ENCODE results near the gene PSME1. TPM values are rescaled to one million over a fixed set of nuclear protein-coding genes. Genes with fewer than 3 reads are reported as not detected.

PSME1 gene
- total RNA-seq (2014; rRNA removed; shearing (Covaris generic)): 163 TPM in 2 replicates

- DNase-seq (ENCODE audit: low spot score): peak; percentile 64
These were observed at the start of gene PSME1 for GRCh38 chr14:24135834-24136683. Gene PSME1, plus strand, starts transcription at chr14:24136194. Its CDS starts 69 bp downstream, at chr14:24136263.

DNA sequence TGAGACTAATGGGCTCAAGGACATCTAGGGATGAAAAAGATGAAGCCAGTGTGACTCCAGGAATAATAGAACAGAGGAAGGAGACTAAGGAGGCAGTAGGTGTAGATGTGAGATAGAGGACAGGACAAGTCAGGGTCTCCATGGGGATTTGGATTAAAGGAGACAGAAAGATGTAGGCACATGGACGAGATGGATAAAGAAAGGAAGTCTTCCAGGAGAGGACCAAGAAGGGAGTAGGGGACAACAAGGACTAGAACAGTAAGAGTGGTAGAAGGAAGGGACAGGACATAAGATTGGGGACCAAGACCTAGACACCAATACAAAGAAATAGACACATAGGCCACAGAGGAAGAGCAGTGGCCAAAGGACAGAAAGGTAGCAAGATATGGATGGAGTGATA lies 49.0 kb upstream of the PSME1 start:
- no peak for DNase-seq (ENCODE audit: low spot score)

DNA sequence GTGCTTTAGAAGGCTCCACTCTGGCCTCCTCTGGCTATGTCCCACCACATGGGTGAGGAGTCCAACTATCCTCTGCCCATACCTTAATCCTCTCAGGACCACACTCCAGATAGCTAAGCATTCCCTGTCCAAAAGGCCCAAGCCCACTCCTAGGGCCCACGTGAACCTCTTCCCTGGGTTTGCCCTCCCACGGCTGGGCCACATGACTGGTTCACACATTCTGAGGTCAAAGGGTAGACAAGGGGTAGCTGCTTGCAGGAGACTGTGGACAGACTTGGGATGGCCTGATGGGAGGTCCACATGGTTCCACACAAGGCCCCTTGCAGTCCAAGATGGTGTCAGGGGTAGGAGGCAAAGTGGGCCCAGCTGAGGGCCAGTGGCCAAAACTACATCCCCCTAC lies 47.9 kb upstream of the PSME1 start:
- DNase-seq (ENCODE audit: low spot score): no peak

DNA sequence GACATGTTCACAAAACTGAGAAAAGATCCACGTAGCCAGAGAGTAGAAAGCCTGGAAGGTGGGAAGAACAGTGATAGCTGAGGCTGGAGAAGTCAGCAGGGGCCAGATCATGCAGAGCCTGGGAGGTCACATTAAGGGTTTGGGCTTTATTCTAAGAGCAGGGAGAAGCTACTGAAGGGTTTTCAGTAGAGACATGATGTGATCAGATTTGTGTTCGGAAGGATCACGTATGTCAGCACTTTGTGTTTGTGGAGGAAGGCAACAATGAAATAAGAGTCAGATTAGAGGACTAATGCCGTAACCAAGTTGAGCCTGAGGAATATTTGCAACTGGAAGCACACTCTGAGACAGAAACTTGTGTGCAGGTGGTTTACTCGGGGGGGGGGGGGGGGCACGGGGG lies 46.1 kb upstream of the PSME1 start:
- no peak for DNase-seq (ENCODE audit: low spot score)

GRCh38 chr14:24092110-24092504 lies 43.9 kb upstream of the PSME1 start:
- DNase-seq (ENCODE audit: low spot score): no peak

DNA sequence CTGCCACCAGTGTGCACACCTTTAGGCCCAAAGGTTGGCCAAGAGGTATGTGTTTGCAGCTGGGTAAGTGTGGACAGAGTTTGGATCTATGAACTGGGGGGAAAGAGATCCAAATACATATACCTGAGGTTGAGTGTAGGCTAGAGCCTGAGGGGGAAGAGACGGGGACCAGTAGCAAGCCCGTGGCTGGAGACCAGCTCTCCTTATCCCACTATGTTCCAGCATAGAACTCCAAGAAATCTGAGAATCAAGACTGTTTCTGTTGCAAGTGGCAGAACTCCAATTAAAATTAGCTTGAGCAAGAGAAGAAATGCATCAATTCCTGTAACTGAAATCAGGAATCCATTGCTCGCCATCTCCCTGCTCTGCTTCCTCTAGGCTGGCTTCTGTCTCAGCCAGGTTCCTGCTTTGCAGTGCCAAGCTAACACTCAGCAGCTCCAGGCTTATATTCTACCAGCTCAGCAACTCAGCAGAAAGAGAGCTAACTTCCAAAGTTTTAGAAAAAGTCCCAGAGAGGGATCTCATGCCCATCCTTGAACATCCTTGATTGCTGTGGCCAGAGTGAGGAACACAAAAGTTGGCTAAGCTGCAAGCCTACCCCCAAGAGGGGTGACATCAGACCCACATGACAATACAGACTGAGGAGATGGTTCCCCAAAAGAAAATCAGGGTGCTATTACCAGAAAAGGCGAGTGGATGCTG lies 43.3 kb upstream of the PSME1 start:
- DNase-seq (ENCODE audit: low spot score): no peak

DNA sequence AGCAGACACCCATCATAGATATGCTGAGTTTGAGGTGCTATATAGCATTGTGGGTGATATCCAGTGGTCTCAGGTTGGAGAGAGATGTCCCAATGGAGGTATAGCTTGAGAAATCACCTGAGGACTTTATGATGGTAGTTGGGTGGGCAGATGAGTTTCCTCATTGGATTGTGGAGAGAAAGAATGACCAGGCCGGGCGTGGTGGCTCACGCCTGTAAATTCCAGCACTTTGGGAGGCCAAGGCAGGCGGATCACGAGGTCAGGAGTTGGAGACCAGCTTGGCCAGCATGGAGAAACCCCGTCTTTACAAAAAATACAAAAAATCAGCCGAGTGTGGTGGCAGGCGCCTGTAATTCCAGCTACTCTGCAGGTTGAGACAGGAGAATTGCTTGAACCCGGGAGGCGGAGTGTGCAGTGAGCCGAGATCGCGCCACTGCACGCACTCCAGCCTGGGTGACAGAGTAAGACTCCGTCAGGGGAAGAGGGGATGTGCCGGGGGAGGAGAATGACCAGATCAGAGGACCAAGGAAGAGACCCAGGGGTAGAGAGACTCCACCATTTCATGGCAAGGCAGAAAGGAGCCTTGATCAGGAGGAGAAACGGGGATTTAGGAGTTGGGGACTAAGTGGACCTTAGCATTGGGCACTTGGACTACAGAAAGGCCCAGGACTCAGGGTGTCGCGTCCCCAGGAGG lies 42.6 kb upstream of the PSME1 start:
- no peak for DNase-seq (ENCODE audit: low spot score)

DNA sequence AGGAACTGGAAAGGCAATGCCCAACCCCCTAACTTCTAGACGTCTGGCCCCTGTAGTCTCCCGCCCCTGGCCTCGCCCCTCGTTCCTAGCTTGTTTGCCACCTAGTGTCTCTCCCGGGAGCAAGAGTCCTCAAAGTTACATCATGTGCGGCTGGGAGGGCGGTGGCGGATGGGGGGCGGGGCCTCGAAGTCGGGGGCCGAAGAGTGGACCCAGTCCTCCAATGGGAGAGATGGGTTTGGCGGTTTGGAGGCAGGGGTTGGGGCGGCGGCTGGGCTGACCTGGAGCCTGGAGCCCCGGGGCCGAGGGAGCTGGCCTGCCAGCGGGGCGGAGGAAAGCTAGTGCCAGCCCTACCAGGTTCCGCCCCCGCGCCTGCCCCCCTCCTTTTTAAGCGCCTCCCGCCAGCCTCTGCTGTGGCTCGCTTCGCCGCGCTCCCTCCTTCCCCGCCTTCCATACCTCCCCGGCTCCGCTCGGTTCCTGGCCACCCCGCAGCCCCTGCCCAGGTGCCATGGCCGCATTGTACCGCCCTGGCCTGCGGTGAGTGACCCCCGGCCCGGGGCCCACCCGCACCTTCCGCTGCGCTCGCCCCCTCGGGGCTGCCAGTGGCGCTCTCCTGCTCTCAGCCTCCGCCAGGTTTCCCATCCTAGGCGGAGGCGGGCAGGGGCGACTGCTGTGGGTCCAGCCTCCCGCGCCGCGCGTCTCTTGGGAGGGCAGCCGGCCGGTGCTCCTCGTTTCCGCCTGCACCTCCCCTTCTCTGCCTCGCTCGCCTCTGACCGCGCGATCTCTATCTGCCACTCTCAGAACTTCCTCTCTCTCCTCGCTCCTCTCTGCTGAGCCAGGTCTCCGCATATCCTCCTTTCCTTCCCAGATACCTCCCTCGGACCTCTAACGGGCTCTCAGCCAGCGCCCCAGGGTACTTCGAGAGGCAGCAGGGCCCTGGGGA lies 41.8 kb upstream of the PSME1 start, which contains the start of gene PCK2:
Gene PCK2 (plus strand): TSS at position 411 of the 940 bp plus-strand sequence. CDS start 95 bp downstream, at position 506.
- peak; percentile 75 for DNase-seq (ENCODE audit: low spot score)

- DNase-seq (ENCODE audit: low spot score): no peak
These were observed 41.1 kb upstream of the PSME1 start for GRCh38 chr14:24094841-24095270.

DNA sequence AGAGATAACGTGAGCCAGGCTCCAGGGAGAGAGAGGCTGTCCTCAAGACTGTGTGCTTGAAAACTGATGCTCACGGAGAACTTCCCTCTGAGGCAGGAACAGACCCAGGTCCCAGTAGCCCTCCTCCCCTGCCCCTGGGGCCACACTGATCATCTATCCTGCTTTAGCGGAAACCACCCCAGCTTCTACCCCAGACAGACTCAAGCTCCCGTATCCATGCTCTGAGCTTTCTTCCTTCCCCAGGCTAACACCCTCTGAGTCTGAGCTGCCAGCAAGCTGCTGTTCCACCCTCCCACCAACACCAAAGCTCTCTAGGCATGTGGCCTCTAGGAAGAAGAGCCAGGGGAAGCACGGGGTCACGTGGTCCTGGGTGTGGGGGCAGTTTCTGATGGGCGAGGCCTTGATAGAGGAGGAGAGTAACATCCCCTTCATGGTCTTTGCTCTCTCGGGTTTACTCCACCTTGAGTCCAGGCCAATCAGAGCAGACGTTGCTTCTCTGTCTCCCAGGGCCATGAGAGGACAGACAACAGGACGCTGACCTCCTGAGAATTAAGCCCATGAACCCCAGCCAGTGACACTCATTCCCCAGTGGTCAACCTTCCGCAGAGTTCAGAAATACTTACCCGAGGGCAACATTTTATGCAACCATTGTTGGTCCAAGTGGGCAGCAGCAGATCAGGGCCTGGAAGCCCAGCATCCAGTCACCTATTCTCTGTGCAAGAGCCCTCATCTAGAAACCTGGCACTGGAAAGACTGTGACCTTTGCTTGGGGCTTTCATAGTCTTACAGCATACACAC lies 40.5 kb upstream of the PSME1 start:
- no peak for DNase-seq (ENCODE audit: low spot score)

DNA sequence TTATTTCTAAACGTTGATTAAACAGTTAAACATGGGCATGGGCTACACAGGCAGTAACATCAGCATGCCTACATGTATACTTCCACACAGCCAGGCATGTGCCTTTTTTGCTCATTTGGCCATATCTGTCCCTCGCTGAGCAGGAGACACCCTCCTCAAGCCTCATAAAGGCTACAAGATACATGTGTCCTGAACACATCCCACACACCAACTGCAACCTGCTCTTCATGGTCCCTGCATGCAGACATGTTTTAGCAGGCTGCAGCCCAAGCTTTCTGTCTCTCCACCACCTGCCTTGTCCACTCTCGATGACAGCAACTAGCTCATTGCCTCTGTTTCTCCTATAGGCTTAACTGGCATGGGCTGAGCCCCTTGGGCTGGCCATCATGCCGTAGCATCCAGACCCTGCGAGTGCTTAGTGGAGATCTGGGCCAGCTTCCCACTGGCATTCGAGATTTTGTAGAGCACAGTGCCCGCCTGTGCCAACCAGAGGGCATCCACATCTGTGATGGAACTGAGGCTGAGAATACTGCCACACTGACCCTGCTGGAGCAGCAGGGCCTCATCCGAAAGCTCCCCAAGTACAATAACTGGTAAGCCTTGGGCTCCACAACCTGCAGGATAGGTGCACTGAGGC lies 39.3 kb upstream of the PSME1 start:
- no peak for DNase-seq (ENCODE audit: low spot score)

DNA sequence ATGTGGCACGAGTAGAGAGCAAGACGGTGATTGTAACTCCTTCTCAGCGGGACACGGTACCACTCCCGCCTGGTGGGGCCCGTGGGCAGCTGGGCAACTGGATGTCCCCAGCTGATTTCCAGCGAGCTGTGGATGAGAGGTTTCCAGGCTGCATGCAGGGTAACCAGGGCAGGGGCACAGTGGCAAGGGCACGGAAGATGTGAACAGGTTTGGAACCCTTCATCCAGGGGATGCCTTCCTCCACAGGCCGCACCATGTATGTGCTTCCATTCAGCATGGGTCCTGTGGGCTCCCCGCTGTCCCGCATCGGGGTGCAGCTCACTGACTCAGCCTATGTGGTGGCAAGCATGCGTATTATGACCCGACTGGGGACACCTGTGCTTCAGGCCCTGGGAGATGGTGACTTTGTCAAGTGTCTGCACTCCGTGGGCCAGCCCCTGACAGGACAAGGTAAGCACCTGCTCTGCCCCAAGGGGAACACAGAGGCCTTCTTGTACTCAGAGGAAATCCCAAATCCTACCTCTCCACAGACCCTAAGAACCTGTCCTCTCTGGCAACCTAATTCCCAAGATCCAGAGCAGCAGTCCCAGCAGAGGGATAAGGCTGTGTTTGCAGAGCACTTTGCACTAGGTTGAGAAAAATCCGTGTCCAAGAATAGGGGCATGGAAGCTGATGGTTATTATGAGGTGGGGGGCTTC lies 37.6 kb upstream of the PSME1 start:
- DNase-seq (ENCODE audit: low spot score): no peak

DNA sequence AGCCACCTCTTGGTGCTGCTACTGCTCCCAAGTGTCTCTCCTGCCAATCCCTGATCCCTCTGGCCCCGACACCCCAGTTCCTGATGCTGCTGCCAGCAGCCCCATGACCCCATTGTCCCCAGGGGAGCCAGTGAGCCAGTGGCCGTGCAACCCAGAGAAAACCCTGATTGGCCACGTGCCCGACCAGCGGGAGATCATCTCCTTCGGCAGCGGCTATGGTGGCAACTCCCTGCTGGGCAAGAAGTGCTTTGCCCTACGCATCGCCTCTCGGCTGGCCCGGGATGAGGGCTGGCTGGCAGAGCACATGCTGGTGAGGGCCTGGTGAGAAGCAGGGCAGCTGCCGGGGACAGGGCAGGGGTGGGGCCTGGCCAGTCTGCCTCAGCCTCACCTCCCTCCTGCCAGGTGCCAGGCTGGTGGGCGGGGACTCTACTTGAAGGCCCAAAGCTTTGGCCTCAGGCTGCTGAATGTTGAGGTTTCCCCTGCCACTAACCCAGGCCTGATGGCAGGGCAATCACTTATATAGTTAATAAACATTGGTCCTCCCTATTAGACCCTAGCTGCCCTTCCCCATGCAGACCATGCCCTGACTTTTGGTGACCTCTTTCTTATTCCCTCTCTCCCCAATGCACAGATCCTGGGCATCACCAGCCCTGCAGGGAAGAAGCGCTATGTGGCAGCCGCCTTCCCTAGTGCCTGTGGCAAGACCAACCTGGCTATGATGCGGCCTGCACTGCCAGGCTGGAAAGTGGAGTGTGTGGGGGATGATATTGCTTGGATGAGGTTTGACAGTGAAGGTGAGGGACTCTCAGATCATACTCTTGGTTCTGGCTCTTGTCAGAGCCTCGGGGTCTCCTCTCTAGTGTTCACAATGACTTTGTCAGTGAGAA lies 36.8 kb upstream of the PSME1 start:
- DNase-seq (ENCODE audit: low spot score): no peak

GRCh38 chr14:24100197-24100981 lies 35.6 kb upstream of the PSME1 start:
- DNase-seq (ENCODE audit: low spot score): no peak

- no peak for DNase-seq (ENCODE audit: low spot score)
These were observed 35.0 kb upstream of the PSME1 start for GRCh38 chr14:24100982-24101494.

- DNase-seq (ENCODE audit: low spot score): no peak
These were observed 33.5 kb upstream of the PSME1 start for GRCh38 chr14:24102357-24103048.

- DNase-seq (ENCODE audit: low spot score): no peak
These were observed 32.5 kb upstream of the PSME1 start for GRCh38 chr14:24103451-24103850.

Data from A172 (cell line).